SK-N-SH (cell line): ENCODE measurements around the gene QKI. TPM values are rescaled to one million over a fixed set of nuclear protein-coding genes. Genes with fewer than 3 reads are reported as not detected.

Source experiments
- CTCF ChIA-PET: fragments of 300-600, 350-600 bp; formaldehyde crosslinking; extraction: SDS; loops from one replicate; lab custom pipeline; 2021; lab: Yijun Ruan, JAX
- POLR2A ChIA-PET: fragments of 350-600 bp; sonication (Branson Sonifier 250); formaldehyde crosslinking; extraction: SDS; loops from one replicate; lab custom pipeline; 2020; ENCODE audit warnings: antibody characterized with exemption, inconsistent platforms; lab: Yijun Ruan, JAX
- DNase-seq: peaks from one replicate; pipeline ENCODE4 v3.0.0; 2012
- H2AFZ ChIP-seq: fragments of 200-600 bp; sonication (generic); 2 replicates; pipeline ENCODE4 v1.8.1; 2016; ENCODE audit warnings: antibody characterized with exemption, mild to moderate bottlenecking, low read depth
- H3F3A ChIP-seq: fragments of 200-600 bp; sonication (generic); replicated peaks from 2 replicates; pipeline ENCODE3; 2016; ENCODE audit warnings: antibody characterized with exemption, mild to moderate bottlenecking; ENCODE audit not compliant: insufficient read depth
- H3K27ac ChIP-seq, 2 experiments: fragments of 200-500 bp in 1 of 2; fragments of 200-600 bp in 1 of 2; sonication (Bioruptor generic) in 1 of 2; sonication (generic), shearing (Covaris generic) in 1 of 2; 2 replicates each; pipeline versions ENCODE4 v1.5.1 to v1.6.1; 2014 to 2016; ENCODE audit warnings: low read depth in 2 of 2, inconsistent platforms in 1 of 2, low read length in 1 of 2, mild to moderate bottlenecking in 1 of 2, mixed read lengths in 1 of 2
- H3K27me3 ChIP-seq: fragments of 200-600 bp; sonication (generic), shearing (Covaris generic); 2 replicates; pipeline ENCODE4 v1.6.1; 2016; ENCODE audit warnings: mixed run types; ENCODE audit not compliant: insufficient read depth
- H3K36me3 ChIP-seq, 2 experiments: fragments of 200-500 bp in 1 of 2; fragments of 200-600 bp in 1 of 2; sonication (Bioruptor generic) in 1 of 2; sonication (generic) in 1 of 2; replicated peaks in 1 of 2; 2 replicates each; pipeline versions ENCODE3 to v1.5.1; 2014 to 2016; ENCODE audit warnings: low read length in 1 of 2, mild to moderate bottlenecking in 1 of 2; ENCODE audit not compliant: insufficient read depth in 2 of 2, control insufficient read depth in 1 of 2
- H3K4me1 ChIP-seq, 2 experiments: fragments of 200-500 bp in 1 of 2; fragments of 200-600 bp in 1 of 2; sonication (Bioruptor generic) in 1 of 2; sonication (generic), shearing (Covaris generic) in 1 of 2; 2 replicates each; pipeline versions ENCODE4 v1.5.1 to v1.6.1; 2014 to 2016; ENCODE audit warnings: low read depth in 1 of 2, low read length in 1 of 2, mixed run types in 1 of 2; ENCODE audit not compliant: insufficient read depth in 2 of 2, control insufficient read depth in 1 of 2
- H3K4me2 ChIP-seq: fragments of 200-600 bp; sonication (generic), shearing (Covaris generic); 2 replicates; pipeline ENCODE4 v1.6.1; 2017; ENCODE audit warnings: mixed run types
- H3K4me3 ChIP-seq, 2 experiments: fragments of 200-500 bp in 1 of 2; fragments of 200-600 bp in 1 of 2; sonication (Bioruptor generic) in 1 of 2; sonication (generic), shearing (Covaris generic) in 1 of 2; 2 replicates each; pipeline versions ENCODE4 v1.5.1 to v1.8.1; 2014 to 2016; ENCODE audit warnings: low read depth in 2 of 2, inconsistent platforms in 1 of 2, low read length in 1 of 2, mild to moderate bottlenecking in 1 of 2, mixed read lengths in 1 of 2, moderate library complexity in 1 of 2
- H3K79me2 ChIP-seq: fragments of 200-600 bp; sonication (generic); 2 replicates; pipeline ENCODE4 v1.8.1; 2017; ENCODE audit warnings: mild to moderate bottlenecking; ENCODE audit not compliant: insufficient read depth
- H3K9ac ChIP-seq: fragments of 200-600 bp; sonication (generic); 2 replicates; pipeline ENCODE4 v1.6.1; 2017; ENCODE audit warnings: mixed run types
- H3K9me2 ChIP-seq: fragments of 200-600 bp; sonication (generic); 2 replicates; pipeline ENCODE4 v1.6.1; 2017; ENCODE audit warnings: mixed run types
- H3K9me3 ChIP-seq: fragments of 200-600 bp; sonication (generic); 2 replicates; pipeline ENCODE4 v1.6.1; 2017; ENCODE audit warnings: mixed run types, mild to moderate bottlenecking, moderate library complexity
- H4K20me1 ChIP-seq: fragments of 200-600 bp; sonication (generic); 2 replicates; pipeline ENCODE4 v1.6.1; 2017; ENCODE audit warnings: mild to moderate bottlenecking, mixed run types; ENCODE audit not compliant: insufficient read depth
- CHD2 ChIP-seq: fragments of 150-350 bp; IDR thresholded peaks from 2 replicates; pipeline ENCODE4 v1.6.1; 2018; ENCODE audit warnings: low read length; ENCODE audit not compliant: partially characterized antibody
- EZH2phosphoT487 ChIP-seq: fragments of 200-600 bp; sonication (generic); IDR thresholded peaks from 2 replicates; pipeline ENCODE4 v1.6.1; 2017; ENCODE audit warnings: low read depth, mixed run types, mild to moderate bottlenecking, antibody characterized with exemption, moderate library complexity, borderline replicate concordance
- FOSL2 ChIP-seq: IDR thresholded peaks from 2 replicates; pipeline ENCODE4 v1.4.0; 2012; ENCODE audit warnings: low read depth, mild to moderate bottlenecking, moderate library complexity, borderline replicate concordance
- JUND ChIP-seq: IDR thresholded peaks from 2 replicates; pipeline ENCODE4 v1.4.0; 2012
- MAX ChIP-seq: IDR thresholded peaks from 2 replicates; pipeline ENCODE4 v1.4.0; 2012; ENCODE audit warnings: low read depth
- NRF1 ChIP-seq: IDR thresholded peaks from 2 replicates; pipeline ENCODE4 v1.6.1; 2012; ENCODE audit warnings: low read depth, mild to moderate bottlenecking, low read length
- RAD21 ChIP-seq: IDR thresholded peaks from 2 replicates; pipeline ENCODE4 v1.6.1; 2012; ENCODE audit warnings: mild to moderate bottlenecking, low read length
- SMC3 ChIP-seq: IDR thresholded peaks from 2 replicates; pipeline ENCODE4 v1.6.1; 2012; ENCODE audit warnings: low read depth, low read length, improper control_type of control experiment
- TEAD4 ChIP-seq: IDR thresholded peaks from 2 replicates; pipeline ENCODE4 v1.4.0; 2012; ENCODE audit warnings: mild to moderate bottlenecking, borderline replicate concordance; ENCODE audit not compliant: insufficient read depth
- WGBS: methylation state at CpG from one replicate; pipeline ENCODE4 v1.1.6; 2017; ENCODE audit warnings: low lambda C conversion rate; 5-methylcytosine and 5-hydroxymethylcytosine counted together
- polyA plus RNA-seq, 3 experiments: library from polyadenylated mRNA; depleted of rRNA; stranded (reverse); fragments of >200 nt; gene quantifications; 2 replicates each; pipeline ENCODE4 v1.2.3, GENCODE V29; 2012
- TF ChIP-seq, protein P1 (sequence below): fragments of 150-350 bp; IDR thresholded peaks from 2 replicates; pipeline ENCODE4 v1.6.1; 2016; ENCODE audit warnings: mild to moderate bottlenecking, low read depth, low read length
- TF ChIP-seq, protein P2 (sequence below): fragments of 200-600 bp; sonication (generic); IDR thresholded peaks from 2 replicates; pipeline ENCODE4 v1.6.1; 2017; ENCODE audit warnings: antibody characterized with exemption, mild to moderate bottlenecking, moderate library complexity
- TF ChIP-seq, protein P3 (sequence below): IDR thresholded peaks from 2 replicates; pipeline ENCODE4 v1.4.0; 2012; ENCODE audit warnings: low read depth, borderline replicate concordance

The QKI gene
- polyA plus RNA-seq, 1 of the 3 experiments (the other 2 are of a cell fraction): 51.1 TPM

DNA sequence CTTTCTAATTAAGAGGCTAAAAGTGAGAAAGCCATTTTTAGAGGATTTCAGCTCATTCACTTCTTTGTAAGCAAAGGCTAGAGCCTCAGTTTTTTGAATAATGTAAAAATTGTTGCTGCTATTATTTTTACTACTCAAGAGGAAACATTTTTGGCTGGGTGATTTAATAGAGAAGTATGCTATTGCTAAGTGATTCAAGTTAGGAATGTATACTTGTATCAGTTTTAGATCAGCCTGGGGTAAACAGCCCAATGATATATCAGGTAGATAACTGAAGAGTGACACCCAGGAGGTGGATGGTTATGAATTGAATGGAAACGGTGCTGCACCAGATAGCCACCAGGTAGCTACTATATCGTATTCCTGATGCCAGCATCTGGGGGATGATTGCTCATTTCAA lies 9.2 kb downstream of the QKI start (continued):
- TF ChIP-seq, protein P1, sequence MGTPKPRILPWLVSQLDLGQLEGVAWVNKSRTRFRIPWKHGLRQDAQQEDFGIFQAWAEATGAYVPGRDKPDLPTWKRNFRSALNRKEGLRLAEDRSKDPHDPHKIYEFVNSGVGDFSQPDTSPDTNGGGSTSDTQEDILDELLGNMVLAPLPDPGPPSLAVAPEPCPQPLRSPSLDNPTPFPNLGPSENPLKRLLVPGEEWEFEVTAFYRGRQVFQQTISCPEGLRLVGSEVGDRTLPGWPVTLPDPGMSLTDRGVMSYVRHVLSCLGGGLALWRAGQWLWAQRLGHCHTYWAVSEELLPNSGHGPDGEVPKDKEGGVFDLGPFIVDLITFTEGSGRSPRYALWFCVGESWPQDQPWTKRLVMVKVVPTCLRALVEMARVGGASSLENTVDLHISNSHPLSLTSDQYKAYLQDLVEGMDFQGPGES: no peak
- TF ChIP-seq MAX (no peak), CHD2 (no peak), NRF1 (no peak), TEAD4 (no peak), JUND (no peak), FOSL2 (no peak; the same call in 1 of the 2 replicates)

DNA sequence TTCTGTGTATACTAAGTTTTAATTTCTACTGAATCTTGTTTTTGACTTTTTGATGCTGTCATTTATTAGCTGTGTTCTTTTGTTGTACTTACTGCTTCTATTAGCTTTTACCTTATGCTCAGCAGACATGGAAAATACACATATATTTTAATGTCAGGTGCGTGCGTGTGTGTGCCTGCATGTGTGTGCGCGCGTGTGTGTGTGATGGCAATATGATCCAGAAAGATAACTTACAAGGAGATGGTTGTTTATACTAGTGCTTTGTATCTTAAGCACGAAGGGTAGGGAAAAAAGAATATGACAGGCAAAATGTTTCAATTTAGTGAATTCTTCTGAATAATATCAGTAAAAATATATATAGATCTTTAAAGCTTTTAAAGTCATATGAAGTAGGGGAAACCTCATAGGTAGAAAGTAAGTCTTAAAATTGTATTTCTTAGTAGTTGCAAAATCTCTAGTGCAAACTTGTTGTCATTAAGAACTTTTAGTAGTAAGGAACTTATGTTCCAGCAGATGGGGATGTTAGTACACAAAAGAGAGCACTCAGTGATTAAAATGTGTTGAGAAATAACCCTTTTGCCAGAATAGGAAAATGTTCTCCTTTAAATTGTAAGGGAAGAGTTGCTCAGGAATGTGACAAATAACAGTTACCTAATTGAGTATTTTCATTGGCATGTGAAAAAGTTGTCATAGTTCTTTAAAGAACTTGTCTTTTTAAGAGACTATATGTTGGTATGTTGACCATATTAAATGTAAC lies 13.2 kb downstream of the QKI start:
- H3K79me2 ChIP-seq: peaks cover 100% of the 10 kb centered on the region
- H3K4me3 ChIP-seq: no peak overlapping the region
- peak; percentile 82 for TF ChIP-seq RAD21
- TF ChIP-seq MAX: no peak
- peak; percentile 66 for TF ChIP-seq SMC3
- TF ChIP-seq EZH2phosphoT487: no peak
- TF ChIP-seq, protein P2, sequence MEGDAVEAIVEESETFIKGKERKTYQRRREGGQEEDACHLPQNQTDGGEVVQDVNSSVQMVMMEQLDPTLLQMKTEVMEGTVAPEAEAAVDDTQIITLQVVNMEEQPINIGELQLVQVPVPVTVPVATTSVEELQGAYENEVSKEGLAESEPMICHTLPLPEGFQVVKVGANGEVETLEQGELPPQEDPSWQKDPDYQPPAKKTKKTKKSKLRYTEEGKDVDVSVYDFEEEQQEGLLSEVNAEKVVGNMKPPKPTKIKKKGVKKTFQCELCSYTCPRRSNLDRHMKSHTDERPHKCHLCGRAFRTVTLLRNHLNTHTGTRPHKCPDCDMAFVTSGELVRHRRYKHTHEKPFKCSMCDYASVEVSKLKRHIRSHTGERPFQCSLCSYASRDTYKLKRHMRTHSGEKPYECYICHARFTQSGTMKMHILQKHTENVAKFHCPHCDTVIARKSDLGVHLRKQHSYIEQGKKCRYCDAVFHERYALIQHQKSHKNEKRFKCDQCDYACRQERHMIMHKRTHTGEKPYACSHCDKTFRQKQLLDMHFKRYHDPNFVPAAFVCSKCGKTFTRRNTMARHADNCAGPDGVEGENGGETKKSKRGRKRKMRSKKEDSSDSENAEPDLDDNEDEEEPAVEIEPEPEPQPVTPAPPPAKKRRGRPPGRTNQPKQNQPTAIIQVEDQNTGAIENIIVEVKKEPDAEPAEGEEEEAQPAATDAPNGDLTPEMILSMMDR: peak; percentile 61
- TF ChIP-seq, protein P3, sequence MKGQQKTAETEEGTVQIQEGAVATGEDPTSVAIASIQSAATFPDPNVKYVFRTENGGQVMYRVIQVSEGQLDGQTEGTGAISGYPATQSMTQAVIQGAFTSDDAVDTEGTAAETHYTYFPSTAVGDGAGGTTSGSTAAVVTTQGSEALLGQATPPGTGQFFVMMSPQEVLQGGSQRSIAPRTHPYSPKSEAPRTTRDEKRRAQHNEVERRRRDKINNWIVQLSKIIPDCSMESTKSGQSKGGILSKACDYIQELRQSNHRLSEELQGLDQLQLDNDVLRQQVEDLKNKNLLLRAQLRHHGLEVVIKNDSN: no peak
- no peak for TF ChIP-seq FOSL2
- peaks cover 4 to 40% of the 10 kb centered on the region in 2 experiments; a peak in 3 of 4 replicates for H3K4me1 ChIP-seq
- no peak for DNase-seq
- no peaks in the 10 kb centered on the region for H3K9me3 ChIP-seq
- no peaks in the 10 kb centered on the region for H3K36me3 ChIP-seq
- ChIA-PET POLR2A (no interaction called here), CTCF (interaction anchor here (0.7 to 3.6 kb wide), 14 partner anchors 8 to 1509 kb away, joined by 3 to 14 read pairs (median 3); no protein-coding TSS in a partner anchor)
- H3K9me2 ChIP-seq: no peaks in the 10 kb centered on the region
- no peak overlapping the region for H2AFZ ChIP-seq
- WGBS: 98% methylated on average over 6 of the region's 6 CpGs
- peak overlapping the region; percentile 3; the same call in 1 of the 2 replicates for H3K4me2 ChIP-seq
- H4K20me1 ChIP-seq: peaks cover 98% of the 10 kb centered on the region
- H3K27me3 ChIP-seq: no peaks in the 10 kb centered on the region
- no peaks in the 10 kb centered on the region for H3F3A ChIP-seq
- no peak overlapping the region for H3K9ac ChIP-seq
- H3K27ac ChIP-seq: no peak overlapping the region
